Central memory CD8-positive, alpha-beta T cell (primary cell): ENCODE measurements around the gene TSACC.
A peak's percentile ranks its signal among the peaks of the same experiment; 100 is the strongest.

Experiments used
- ATAC-seq: fragments of 150-1000 bp; cut with Tn5 transposase; replicated peaks from 2 replicates; pipeline ENCODE4 v1.10.0; 2022; ENCODE audit warnings: mild to moderate bottlenecking, moderate FRiP score, moderate number of reproducible peaks; ENCODE audit not compliant: poor library complexity, severe bottlenecking; ENCODE audit errors: extremely low read depth
- DNase-seq, 2 donors: peaks; one replicate each; pipeline ENCODE4 v3.0.0; 2021; ENCODE audit warnings: low spot score in 2 of 2
- H3K27ac Mint-ChIP-seq: one replicate; pipeline ENCODE4 v1.8.0; 2022; ENCODE audit warnings: low read depth, mild to moderate bottlenecking, moderate library complexity, mixed read lengths
- H3K27me3 Mint-ChIP-seq: one replicate; pipeline ENCODE4 v1.8.0; 2022; ENCODE audit warnings: mixed read lengths
- H3K36me3 Mint-ChIP-seq: one replicate; pipeline ENCODE4 v1.8.0; 2022; ENCODE audit warnings: mild to moderate bottlenecking, moderate library complexity, mixed read lengths; ENCODE audit not compliant: insufficient read depth
- H3K4me1 Mint-ChIP-seq: one replicate; pipeline ENCODE4 v1.8.0; 2022; ENCODE audit warnings: mixed read lengths
- H3K4me3 Mint-ChIP-seq: one replicate; pipeline ENCODE4 v1.8.0; 2022; ENCODE audit warnings: mild to moderate bottlenecking, moderate library complexity, mixed read lengths
- H3K9me3 Mint-ChIP-seq: one replicate; pipeline ENCODE4 v1.8.0; 2022; ENCODE audit warnings: mixed read lengths

Gene TSACC

DNA sequence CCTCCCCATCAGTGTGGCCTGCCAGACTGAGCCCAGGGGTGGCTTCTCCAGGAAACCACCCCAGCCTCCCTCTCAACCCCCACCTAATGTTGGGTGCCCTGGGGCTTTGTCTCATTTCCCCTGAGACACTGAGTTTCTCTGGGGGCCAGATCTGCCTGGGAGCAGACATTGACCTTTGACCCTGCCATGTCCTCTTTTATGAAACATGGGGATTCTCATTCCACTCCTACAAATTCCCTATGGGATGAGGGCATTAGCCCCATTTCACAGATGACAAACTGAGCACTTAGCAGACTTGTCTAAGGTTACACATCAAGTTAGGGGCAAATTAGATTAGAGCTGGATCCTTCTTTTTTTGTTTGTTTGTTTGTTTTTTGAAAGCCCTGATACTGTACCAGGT, 54.8 kb downstream of the TSACC start:
- H3K36me3 Mint-ChIP-seq = no peaks in the 10 kb centered on the region
- peaks cover 46% of the 10 kb centered on the region for H3K27me3 Mint-ChIP-seq
- H3K4me3 Mint-ChIP-seq = no peak overlapping the region
- H3K9me3 Mint-ChIP-seq = no peaks in the 10 kb centered on the region
- H3K27ac Mint-ChIP-seq = no peak overlapping the region
- DNase-seq (no peak), ATAC-seq (no peak)
- no peaks in the 10 kb centered on the region for H3K4me1 Mint-ChIP-seq

DNA sequence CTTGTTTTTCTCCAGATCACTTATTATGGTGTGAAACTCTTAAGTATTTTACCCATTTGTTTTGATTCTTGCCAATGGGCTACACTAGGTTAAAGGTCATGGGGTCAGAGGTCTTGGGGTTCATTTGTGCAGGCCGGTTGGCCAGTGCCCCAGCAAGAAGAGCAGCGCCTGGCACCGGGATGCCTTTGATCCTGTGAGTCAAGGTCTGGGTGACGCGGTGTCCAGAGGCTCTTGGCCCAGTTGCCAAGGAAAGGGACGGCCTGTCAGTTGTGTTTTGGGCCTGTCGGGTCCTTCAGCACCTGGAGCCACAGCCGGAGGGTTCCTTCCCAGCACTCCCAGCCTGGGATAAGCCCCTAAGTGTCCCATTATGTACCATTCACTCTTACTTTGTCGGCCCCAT, 55.8 kb downstream of the TSACC start:
- Mint-ChIP-seq H3K27ac (no peak overlapping the region), H3K9me3 (no peaks in the 10 kb centered on the region), H3K36me3 (no peaks in the 10 kb centered on the region), H3K4me1 (no peaks in the 10 kb centered on the region), H3K27me3 (peaks cover 39% of the 10 kb centered on the region), H3K4me3 (no peak overlapping the region)
- ATAC-seq (no peak), DNase-seq (no peak)

DNA sequence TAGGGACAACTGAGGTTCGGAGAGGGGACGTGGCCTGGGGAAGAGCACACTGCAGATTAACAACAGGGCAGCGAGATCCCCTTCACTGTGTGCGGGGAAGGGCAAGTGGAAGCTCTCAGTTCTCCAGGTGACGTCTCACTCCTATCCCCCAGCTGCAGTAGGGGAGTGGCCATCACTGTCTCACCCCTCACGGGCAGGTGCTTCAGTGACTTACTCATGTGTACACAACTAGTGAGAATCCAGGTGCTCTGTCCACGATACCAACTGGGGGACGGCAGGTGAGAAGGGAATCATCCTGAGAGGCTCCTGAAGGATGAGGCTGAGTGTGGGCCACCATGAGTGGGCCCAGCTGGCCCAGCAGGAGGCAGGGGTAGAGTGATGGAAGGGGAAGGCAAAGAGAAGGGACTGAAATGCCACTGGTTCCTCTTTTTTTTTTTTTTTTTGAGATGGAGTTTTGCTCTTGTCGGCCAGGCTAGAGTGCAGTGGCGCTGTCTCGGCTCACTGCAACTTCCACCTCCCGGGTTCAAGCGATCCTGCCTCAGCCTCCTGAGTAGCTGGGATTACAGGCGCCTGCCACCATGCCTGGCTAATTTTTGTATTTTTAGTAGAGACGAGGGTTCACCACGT, 56.6 kb downstream of the TSACC start:
- peaks cover 31% of the 10 kb centered on the region for H3K27me3 Mint-ChIP-seq
- no peaks in the 10 kb centered on the region for H3K9me3 Mint-ChIP-seq
- H3K36me3 Mint-ChIP-seq = no peaks in the 10 kb centered on the region
- ATAC-seq (no peak), DNase-seq (no peak)
- H3K4me1 Mint-ChIP-seq = no peaks in the 10 kb centered on the region
- no peak overlapping the region for H3K4me3 Mint-ChIP-seq
- peak overlapping the region; percentile 80 for H3K27ac Mint-ChIP-seq
